DOHH2 (cell line): ENCODE measurements around the gene THAP4.

Experiments used
- H3F3A ChIP-seq: fragments of 200-600 bp; sonication (generic), shearing (Covaris generic); 2 replicates; pipeline ENCODE4 v1.6.0; 2016; ENCODE audit warnings: antibody characterized with exemption, mild to moderate bottlenecking; ENCODE audit not compliant: control insufficient read depth, insufficient read depth
- H3K27ac ChIP-seq: fragments of 200-600 bp; sonication (generic); 2 replicates; pipeline ENCODE4 v1.5.1; 2014; ENCODE audit warnings: low read depth, mild to moderate bottlenecking, low read length, moderate library complexity
- H3K27me3 ChIP-seq: fragments of 200-600 bp; sonication (generic); 2 replicates; pipeline ENCODE4 v1.6.1; 2014; ENCODE audit warnings: mild to moderate bottlenecking, low read length, mixed read lengths; ENCODE audit not compliant: control insufficient read depth
- H3K36me3 ChIP-seq: fragments of 200-600 bp; sonication (generic); 2 replicates; pipeline ENCODE4 v1.6.1; 2014; ENCODE audit warnings: mild to moderate bottlenecking, low read length, moderate library complexity, mixed read lengths; ENCODE audit not compliant: control insufficient read depth
- H3K4me1 ChIP-seq: fragments of 200-600 bp; sonication (generic); 2 replicates; pipeline ENCODE4 v1.6.1; 2014; ENCODE audit warnings: mild to moderate bottlenecking, low read length, mixed read lengths; ENCODE audit not compliant: control insufficient read depth
- H3K4me2 ChIP-seq: fragments of 200-600 bp; sonication (generic); 2 replicates; pipeline ENCODE4 v1.6.0; 2014; ENCODE audit warnings: mild to moderate bottlenecking, low read length, moderate library complexity
- H3K4me3 ChIP-seq: fragments of 200-600 bp; sonication (generic); 2 replicates; pipeline ENCODE4 v1.5.1; 2014; ENCODE audit warnings: mild to moderate bottlenecking, low read length, mixed read lengths
- H3K79me2 ChIP-seq: fragments of 200-600 bp; sonication (generic); 2 replicates; pipeline ENCODE4 v1.6.1; 2014; ENCODE audit warnings: mild to moderate bottlenecking, low read length, mixed read lengths; ENCODE audit not compliant: control insufficient read depth
- H3K9me2 ChIP-seq: fragments of 200-600 bp; sonication (generic); replicated peaks from 2 replicates; pipeline ENCODE4 v1.6.1; 2014; ENCODE audit warnings: mild to moderate bottlenecking, low read length, mixed read lengths; ENCODE audit not compliant: control insufficient read depth
- H3K9me3 ChIP-seq: fragments of 200-600 bp; sonication (generic); 2 replicates; pipeline ENCODE4 v1.6.1; 2014; ENCODE audit warnings: antibody characterized with exemption, low read length, mixed read lengths; ENCODE audit not compliant: control insufficient read depth, insufficient read depth
- H4K20me1 ChIP-seq: fragments of 200-600 bp; sonication (generic); 2 replicates; pipeline ENCODE4 v1.6.0; 2014; ENCODE audit warnings: low read depth, mild to moderate bottlenecking, antibody characterized with exemption, low read length, moderate library complexity; ENCODE audit not compliant: control insufficient read depth, insufficient read depth
- EZH2phosphoT487 ChIP-seq: fragments of 200-600 bp; sonication (generic); IDR thresholded peaks from 2 replicates; pipeline ENCODE4 v1.6.1; 2017; ENCODE audit warnings: borderline replicate concordance, mild to moderate bottlenecking, antibody characterized with exemption, low read length, moderate library complexity, mixed read lengths
- TF ChIP-seq, protein P1 (sequence below): fragments of 200-600 bp; sonication (generic); IDR thresholded peaks from one replicate; pipeline ENCODE4 v1.5.1; 2014; ENCODE audit warnings: antibody characterized with exemption, mild to moderate bottlenecking, low read depth, low read length; ENCODE audit not compliant: poor library complexity, severe bottlenecking

Gene THAP4

GRCh38 chr2:241657786-241658254, 20.9 kb upstream of the THAP4 start:
- Histone ChIP-seq H3K9me3 (no peaks in the 10 kb centered on the region), H3K27me3 (no peaks in the 10 kb centered on the region), H4K20me1 (no peaks in the 10 kb centered on the region), H3F3A (no peaks in the 10 kb centered on the region), H3K27ac (no peak overlapping the region), H3K79me2 (no peaks in the 10 kb centered on the region), H3K4me2 (no peak overlapping the region), H3K4me1 (no peaks in the 10 kb centered on the region), H3K4me3 (no peak overlapping the region), H3K36me3 (peaks cover 58% of the 10 kb centered on the region), H3K9me2 (no peaks in the 10 kb centered on the region)
- TF ChIP-seq, protein P1, sequence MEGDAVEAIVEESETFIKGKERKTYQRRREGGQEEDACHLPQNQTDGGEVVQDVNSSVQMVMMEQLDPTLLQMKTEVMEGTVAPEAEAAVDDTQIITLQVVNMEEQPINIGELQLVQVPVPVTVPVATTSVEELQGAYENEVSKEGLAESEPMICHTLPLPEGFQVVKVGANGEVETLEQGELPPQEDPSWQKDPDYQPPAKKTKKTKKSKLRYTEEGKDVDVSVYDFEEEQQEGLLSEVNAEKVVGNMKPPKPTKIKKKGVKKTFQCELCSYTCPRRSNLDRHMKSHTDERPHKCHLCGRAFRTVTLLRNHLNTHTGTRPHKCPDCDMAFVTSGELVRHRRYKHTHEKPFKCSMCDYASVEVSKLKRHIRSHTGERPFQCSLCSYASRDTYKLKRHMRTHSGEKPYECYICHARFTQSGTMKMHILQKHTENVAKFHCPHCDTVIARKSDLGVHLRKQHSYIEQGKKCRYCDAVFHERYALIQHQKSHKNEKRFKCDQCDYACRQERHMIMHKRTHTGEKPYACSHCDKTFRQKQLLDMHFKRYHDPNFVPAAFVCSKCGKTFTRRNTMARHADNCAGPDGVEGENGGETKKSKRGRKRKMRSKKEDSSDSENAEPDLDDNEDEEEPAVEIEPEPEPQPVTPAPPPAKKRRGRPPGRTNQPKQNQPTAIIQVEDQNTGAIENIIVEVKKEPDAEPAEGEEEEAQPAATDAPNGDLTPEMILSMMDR, result no peak
- no peak for TF ChIP-seq EZH2phosphoT487

DNA sequence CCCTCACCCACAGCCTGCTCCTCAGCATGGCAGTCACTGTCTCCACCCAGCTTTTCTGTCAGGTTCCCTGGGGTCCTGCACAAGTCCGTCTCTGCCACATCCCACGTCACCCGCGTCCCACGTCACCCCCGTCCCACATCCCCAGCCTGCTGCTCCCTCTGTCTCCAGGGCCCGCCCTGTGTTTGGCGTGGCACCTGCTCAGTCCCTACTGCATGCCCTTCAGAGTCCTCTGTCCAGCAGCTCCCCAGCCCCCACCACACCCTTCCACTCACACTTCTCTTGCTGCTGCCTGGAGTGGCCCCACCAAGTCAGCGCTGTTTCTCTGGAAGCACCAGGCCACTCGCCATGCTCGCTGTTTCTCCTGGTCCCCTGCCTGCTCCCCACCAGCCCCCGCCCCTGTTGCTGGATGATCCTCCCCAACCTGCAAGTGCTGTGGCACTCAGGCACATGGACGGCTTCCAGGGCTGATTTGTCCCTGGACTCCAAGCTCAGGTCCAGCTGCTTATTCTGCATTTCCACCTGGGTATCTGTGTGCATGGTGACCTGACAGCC, 19.3 kb upstream of the THAP4 start:
- no peak overlapping the region for H3K27ac ChIP-seq
- H3F3A ChIP-seq, result no peaks in the 10 kb centered on the region
- peaks cover 72% of the 10 kb centered on the region for H3K36me3 ChIP-seq
- no peaks in the 10 kb centered on the region for H3K4me1 ChIP-seq
- no peaks in the 10 kb centered on the region for H3K9me3 ChIP-seq
- H4K20me1 ChIP-seq, result no peaks in the 10 kb centered on the region
- no peak overlapping the region for H3K4me3 ChIP-seq
- TF ChIP-seq EZH2phosphoT487, result no peak
- TF ChIP-seq, protein P1, result no peak
- H3K9me2 ChIP-seq, result no peaks in the 10 kb centered on the region
- peaks cover 7% of the 10 kb centered on the region for H3K79me2 ChIP-seq
- no peak overlapping the region for H3K4me2 ChIP-seq
- no peaks in the 10 kb centered on the region for H3K27me3 ChIP-seq

DNA sequence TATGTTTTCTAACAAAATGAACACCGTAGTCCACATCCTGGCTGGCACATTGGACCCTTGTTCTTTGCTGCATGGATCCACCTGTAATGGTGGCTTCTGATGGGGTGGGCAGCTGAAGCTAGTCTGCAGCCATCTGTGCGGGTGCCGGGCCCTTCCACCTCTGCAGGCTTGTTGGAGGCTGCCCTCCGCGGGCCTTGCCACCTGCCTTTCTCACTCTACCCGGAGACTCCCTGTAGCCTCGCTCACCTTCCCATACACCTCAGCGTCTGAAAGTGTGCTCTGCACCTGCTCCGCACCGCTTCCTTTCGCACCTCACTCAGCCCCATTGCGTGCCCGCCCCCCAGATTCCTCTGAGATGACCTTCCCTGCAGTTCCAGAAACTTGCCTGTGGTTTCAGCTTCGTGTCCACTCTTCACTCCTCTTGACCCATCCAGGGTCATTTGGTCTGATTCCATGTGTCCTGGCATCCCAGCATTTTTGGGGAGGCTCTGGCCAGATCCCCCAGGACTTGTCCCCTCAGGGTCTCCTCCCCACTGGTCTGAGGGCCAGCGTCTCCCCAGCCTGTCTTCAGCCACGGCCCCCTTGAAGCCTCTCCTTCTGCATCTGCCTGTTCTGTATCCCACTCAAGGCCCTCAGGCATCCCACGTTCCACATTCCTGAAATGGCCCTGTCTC, 18.7 kb upstream of the THAP4 start:
- Histone ChIP-seq H3K4me1 (no peaks in the 10 kb centered on the region), H3K36me3 (peaks cover 72% of the 10 kb centered on the region), H3K79me2 (peaks cover 13% of the 10 kb centered on the region), H3K9me3 (no peaks in the 10 kb centered on the region), H3F3A (no peaks in the 10 kb centered on the region), H3K9me2 (no peaks in the 10 kb centered on the region), H4K20me1 (no peaks in the 10 kb centered on the region), H3K4me2 (no peak overlapping the region), H3K27me3 (no peaks in the 10 kb centered on the region), H3K27ac (no peak overlapping the region), H3K4me3 (no peak overlapping the region)
- TF ChIP-seq, protein P1, result no peak
- no peak for TF ChIP-seq EZH2phosphoT487
